H1 (cell line): ENCODE measurements around the gene CAMKMT. TPM values are rescaled to one million over a fixed set of nuclear protein-coding genes. Genes with fewer than 3 reads are reported as not detected.

Source experiments
- CTCF ChIA-PET: fragments of 300-600 bp; sonication (Branson Sonifier 250); formaldehyde crosslinking; loops from one replicate; lab custom pipeline; 2021; ENCODE audit not compliant: partially characterized antibody; lab: Charles Lee
- POLR2A ChIA-PET: fragments of 300-600 bp; sonication (Branson Sonifier 250); formaldehyde crosslinking; loops from one replicate; lab custom pipeline; 2021; ENCODE audit warnings: inconsistent platforms; ENCODE audit not compliant: partially characterized antibody; lab: Charles Lee
- DNase-seq, 2 experiments: peaks; one replicate each; pipeline versions ENCODE4 v3.0.0 to v3.0.0-alpha.2; 2010 to 2022; ENCODE audit warnings: low spot score in 2 of 2, low read depth in 1 of 2, mixed read lengths in 1 of 2
- FAIRE-seq: peaks from 2 replicates; lab custom pipeline; 2011; peaks lifted over from hg19 to GRCh38; lab: Jason Lieb, UNC
- H2AFZ ChIP-seq: 2 replicates; pipeline ENCODE4 v1.8.1; 2012; ENCODE audit warnings: low read length, inconsistent platforms
- H2AK5ac ChIP-seq: 2 replicates; pipeline ENCODE4 v1.6.1; 2013; ENCODE audit warnings: low read depth, low read length
- H2BK120ac ChIP-seq: replicated peaks from 2 replicates; pipeline ENCODE3; 2013; ENCODE audit warnings: low read depth, low read length, inconsistent platforms
- H2BK12ac ChIP-seq: 2 replicates; pipeline ENCODE4 v1.6.1; 2013; ENCODE audit warnings: low read depth, low read length
- H2BK15ac ChIP-seq: 2 replicates; pipeline ENCODE4 v1.6.1; 2013; ENCODE audit warnings: low read length
- H2BK20ac ChIP-seq: 2 replicates; pipeline ENCODE4 v1.6.1; 2013; ENCODE audit warnings: low read length
- H2BK5ac ChIP-seq: 2 replicates; pipeline ENCODE4 v1.6.1; 2013; ENCODE audit warnings: low read depth, low read length
- H3K14ac ChIP-seq: 2 replicates; pipeline ENCODE4 v1.6.1; 2013; ENCODE audit warnings: inconsistent platforms; ENCODE audit not compliant: insufficient read length
- H3K18ac ChIP-seq: 2 replicates; pipeline ENCODE4 v1.6.1; 2013; ENCODE audit warnings: low read length; ENCODE audit errors: extremely low read depth
- H3K23ac ChIP-seq: 2 replicates; pipeline ENCODE4 v1.6.1; 2013; ENCODE audit warnings: inconsistent platforms; ENCODE audit not compliant: insufficient read length
- H3K23me2 ChIP-seq: 2 replicates; pipeline ENCODE4 v1.6.1; 2013; ENCODE audit warnings: low read depth, low read length
- H3K27ac ChIP-seq: 2 replicates; pipeline ENCODE4 v1.6.1; 2011; ENCODE audit warnings: low read depth, low read length, inconsistent platforms
- H3K27me3 ChIP-seq, 4 experiments: replicated peaks in 1 of 4; 1 replicate in 1 of 4; 2 replicates in 3 of 4; pipeline versions ENCODE4 v1.6.1 to v1.8.1; 2011 to 2013; ENCODE audit warnings: low read length in 3 of 4, mild to moderate bottlenecking in 3 of 4, inconsistent platforms in 2 of 4, mixed read lengths in 2 of 4, moderate library complexity in 1 of 4; ENCODE audit not compliant: control insufficient read depth in 3 of 4, insufficient read depth in 3 of 4; ENCODE audit errors: extremely low read depth in 1 of 4
- H3K36me3 ChIP-seq, 4 experiments: 2 replicates each; pipeline versions ENCODE4 v1.6.1 to v1.8.1; 2011 to 2013; ENCODE audit warnings: mild to moderate bottlenecking in 4 of 4, low read length in 3 of 4, moderate library complexity in 2 of 4, control low read depth in 1 of 4, inconsistent platforms in 1 of 4; ENCODE audit not compliant: insufficient read depth in 4 of 4, control insufficient read depth in 2 of 4
- H3K4ac ChIP-seq: replicated peaks from 2 replicates; pipeline ENCODE3; 2013; ENCODE audit warnings: low read length, low read depth, mixed read lengths, inconsistent platforms; ENCODE audit not compliant: insufficient read length
- H3K4me1 ChIP-seq, 4 experiments: replicated peaks in 1 of 4; 1 replicate in 1 of 4; 2 replicates in 3 of 4; pipeline versions ENCODE4 v1.6.1 to v1.8.1; 2011 to 2013; ENCODE audit warnings: low read length in 3 of 4, inconsistent platforms in 2 of 4, mixed read lengths in 1 of 4; ENCODE audit not compliant: insufficient read depth in 4 of 4, control insufficient read depth in 3 of 4
- H3K4me2 ChIP-seq, 2 experiments: 2 replicates each; pipeline versions ENCODE4 v1.6.1 to v1.8.1; 2011 to 2013; ENCODE audit warnings: low read depth in 2 of 2, low read length in 2 of 2, control low read depth in 1 of 2, inconsistent platforms in 1 of 2, mild to moderate bottlenecking in 1 of 2; ENCODE audit not compliant: insufficient read depth in 1 of 2
- H3K4me3 ChIP-seq, 4 experiments: fragments of 200-600, 300-600 bp in 1 of 4; sonication (generic), shearing (Covaris generic), sonication (Bioruptor Twin) in 1 of 4; 2 replicates each; pipeline versions ENCODE4 v1.5.1 to v1.8.1; 2011 to 2016; ENCODE audit warnings: low read length in 4 of 4, low read depth in 3 of 4, control low read depth in 2 of 4, inconsistent platforms in 2 of 4, mild to moderate bottlenecking in 2 of 4, mixed read lengths in 1 of 4, moderate library complexity in 1 of 4; ENCODE audit not compliant: insufficient read depth in 2 of 4; ENCODE audit errors: extremely low read depth in 1 of 4
- H3K56ac ChIP-seq: replicated peaks from 2 replicates; pipeline ENCODE3; 2013; ENCODE audit warnings: low read depth, mild to moderate bottlenecking, mixed read lengths, low read length, inconsistent platforms; ENCODE audit not compliant: insufficient read length
- H3K79me1 ChIP-seq: 2 replicates; pipeline ENCODE4 v1.6.1; 2013; ENCODE audit warnings: low read depth, low read length, control low read depth
- H3K79me2 ChIP-seq, 2 experiments: 2 replicates each; pipeline versions ENCODE4 v1.6.1 to v1.8.1; 2012 to 2013; ENCODE audit warnings: low read length in 2 of 2, mild to moderate bottlenecking in 2 of 2, inconsistent platforms in 1 of 2; ENCODE audit not compliant: insufficient read depth in 2 of 2, control insufficient read depth in 1 of 2
- H3K9ac ChIP-seq, 4 experiments: replicated peaks in 1 of 4; 1 replicate in 1 of 4; 2 replicates in 3 of 4; pipeline versions ENCODE4 v1.6.1 to v1.8.1; 2011 to 2013; ENCODE audit warnings: low read depth in 3 of 4, low read length in 3 of 4, control low read depth in 2 of 4, mild to moderate bottlenecking in 2 of 4, moderate library complexity in 2 of 4, inconsistent platforms in 1 of 4; ENCODE audit errors: extremely low read depth in 1 of 4
- H3K9me3 ChIP-seq, 2 experiments: 2 replicates each; pipeline versions ENCODE4 v1.6.1 to v1.8.1; 2012 to 2013; ENCODE audit warnings: mild to moderate bottlenecking in 2 of 2, moderate library complexity in 2 of 2, control low read depth in 1 of 2, inconsistent platforms in 1 of 2, low read depth in 1 of 2, low read length in 1 of 2, mixed read lengths in 1 of 2; ENCODE audit not compliant: insufficient read depth in 2 of 2
- H4K20me1 ChIP-seq, 2 experiments: replicated peaks in 1 of 2; 2 replicates each; pipeline versions ENCODE3 to v1.8.1; 2011 to 2013; ENCODE audit warnings: inconsistent platforms in 2 of 2, low read length in 2 of 2, mild to moderate bottlenecking in 1 of 2; ENCODE audit not compliant: insufficient read depth in 2 of 2, control insufficient read depth in 1 of 2
- H4K5ac ChIP-seq: 2 replicates; pipeline ENCODE4 v1.6.1; 2013; ENCODE audit warnings: low read length, low read depth, mixed read lengths, inconsistent platforms; ENCODE audit not compliant: insufficient read length
- H4K8ac ChIP-seq: 2 replicates; pipeline ENCODE4 v1.8.0; 2013; ENCODE audit warnings: mild to moderate bottlenecking, moderate library complexity, low read length, inconsistent platforms; ENCODE audit not compliant: insufficient read depth; ENCODE audit errors: extremely low read depth
- H4K91ac ChIP-seq: replicated peaks from 2 replicates; pipeline ENCODE3; 2013; ENCODE audit warnings: low read length, mixed read lengths, inconsistent platforms; ENCODE audit not compliant: insufficient read length
- YY1 ChIP-seq: IDR thresholded peaks from 2 replicates; pipeline ENCODE4 v1.6.1; 2011; ENCODE audit warnings: low read depth, mild to moderate bottlenecking, low read length
- WGBS, 2 experiments: shearing (Covaris generic) in 1 of 2; methylation state at CpG; one replicate each; pipeline versions ENCODE4 v1.1.6 to v1.1.7; 2013 to 2015; ENCODE audit warnings: low lambda C conversion rate in 2 of 2, mixed read lengths in 2 of 2, inconsistent platforms in 1 of 2, low coverage in 1 of 2, missing lambda C conversion rate in 1 of 2; ENCODE audit not compliant: insufficient replicate concordance in 2 of 2, insufficient coverage in 1 of 2, insufficient read length in 1 of 2; ENCODE audit errors: extremely low coverage in 1 of 2, missing lambda C conversion rate in 1 of 2; 5-methylcytosine and 5-hydroxymethylcytosine counted together
- polyA plus RNA-seq, 7 experiments: library from polyadenylated mRNA; depleted of rRNA in 3 of 7; stranded (reverse) in 5 of 7; unstranded in 2 of 7; fragments of >200 nt in 5 of 7; fragments of 200-250 nt in 2 of 7; gene quantifications; 1 replicate in 5 of 7; 2 replicates in 1 of 7; 4 replicates in 1 of 7; pipeline versions ENCODE4 v1.2.1 to v1.2.3, GENCODE V29; 2011 to 2013; ENCODE audit warnings: missing spikeins in 2 of 7, mixed read lengths in 2 of 7
- total RNA-seq: library from RNA; stranded (reverse); fragmentation: NEBNext Ultra II Directional; extraction: Animal tissue kit (Norgen Biotek cat#: 25700); gene quantifications from 2 replicates; pipeline ENCODE4 v1.2.1, GENCODE V29; 2021

Gene CAMKMT
- total and polyA plus RNA-seq, 2 of the 8 experiments (the other 6 are each of a cell fraction or from before 2014, with no cell fraction given) = 14.7 to 22.4 TPM

DNA sequence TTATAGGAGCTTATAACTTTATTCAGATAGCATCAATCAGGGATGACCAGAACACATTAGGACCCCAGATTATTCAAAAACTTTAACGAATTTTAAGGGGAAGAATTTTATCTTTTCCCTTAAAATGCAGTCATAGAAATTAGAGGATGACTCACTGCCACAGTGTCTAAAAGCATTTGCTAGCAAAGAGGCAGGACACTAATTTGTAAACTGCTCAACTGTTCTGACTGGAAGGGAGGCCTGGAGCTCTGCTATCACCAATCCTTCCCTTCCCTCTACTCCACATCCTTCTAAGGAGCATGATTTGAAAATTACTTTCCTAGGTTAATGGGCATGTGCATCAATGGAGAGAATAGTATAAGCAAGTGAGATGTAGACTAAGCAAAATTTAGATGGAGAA is 40.9 kb upstream of the CAMKMT start:
- no peak for FAIRE-seq
- Histone ChIP-seq H2BK15ac (no peak overlapping the region), H2BK5ac (no peak overlapping the region), H4K5ac (no peak overlapping the region), H3K27ac (no peak overlapping the region), H3K36me3 (peaks cover 0 to 47% (median 23%) of the 10 kb centered on the region in 4 experiments; a peak in 7 of 8 replicates), H2BK120ac (no peak overlapping the region), H3K9ac (no peak overlapping the region), H3K4me2 (no peak overlapping the region), H2BK12ac (no peak overlapping the region), H3K56ac (no peak overlapping the region), H4K20me1 (no peaks in the 10 kb centered on the region), H3K79me2 (no peaks in the 10 kb centered on the region), H2AFZ (no peak overlapping the region), H2BK20ac (no peak overlapping the region), H3K9me3 (no peaks in the 10 kb centered on the region), H3K4me3 (no peak overlapping the region), H3K14ac (no peak overlapping the region), H3K79me1 (no peaks in the 10 kb centered on the region), H3K4me1 (peaks cover 0 to 3% (median 1%) of the 10 kb centered on the region in 4 experiments; a peak in 1 of 7 replicates), H3K4ac (no peak overlapping the region), H3K23ac (no peak overlapping the region), H3K18ac (no peak overlapping the region), H3K27me3 (no peaks in the 10 kb centered on the region), H4K8ac (no peak overlapping the region), H4K91ac (no peak overlapping the region), H2AK5ac (no peak overlapping the region), H3K23me2 (no peaks in the 10 kb centered on the region)
- WGBS, 2 experiments = 90% methylated on average over 1 of the region's 1 CpG; no CpG with 5 or more reads in 1 of the 2 experiments
- ChIA-PET CTCF (interaction anchor here (0.7 to 1.3 kb wide), 3 partner anchors 234 to 443 kb away, joined by 3 to 4 read pairs (median 4); no protein-coding TSS in a partner anchor), POLR2A (interaction anchor here (1.1 kb wide), 1 partner anchor 11 kb away, joined by 3 read pairs; no protein-coding TSS in a partner anchor)
- no peak for DNase-seq
- no peak for TF ChIP-seq YY1
